Adrenal gland (tissue), 12 donors: ENCODE results near the gene PTPN22. TPM values are rescaled to one million over a fixed set of nuclear protein-coding genes. Genes with fewer than 3 reads are reported as not detected.

Experiments used
- DNase-seq, 7 donors: peaks; one replicate each; pipeline ENCODE4 v3.0.0-alpha.2; 2019 to 2020
- H3K27ac ChIP-seq, 5 donors: fragments of 200-600 bp; sonication (generic) in 4 of 5; 1 replicate in 3 of 5; 2 replicates in 2 of 5; pipeline versions ENCODE4 v1.5.1 to v1.8.0; 2016 to 2020; ENCODE audit warnings: mild to moderate bottlenecking in 1 of 5
- H3K27me3 ChIP-seq: fragments of 200-600 bp; 2 replicates; pipeline ENCODE4 v1.8.0; 2021
- H3K36me3 ChIP-seq, 2 donors: fragments of 200-600 bp; replicated peaks in 1 of 2; 1 replicate in 1 of 2; 2 replicates in 1 of 2; pipeline versions ENCODE4 v1.5.1 to v1.8.0; 2018 to 2022
- H3K4me1 ChIP-seq, 2 donors: fragments of 200-600 bp; replicated peaks in 1 of 2; 1 replicate in 1 of 2; 2 replicates in 1 of 2; pipeline versions ENCODE4 v1.5.1 to v1.8.0; 2018 to 2021
- H3K4me3 ChIP-seq, 4 donors: fragments of 200-600 bp; sonication (generic) in 3 of 4; one replicate each; pipeline ENCODE4 v1.5.1; 2016 to 2018
- H3K9me3 ChIP-seq, 3 donors: fragments of 200-600 bp; sonication (generic) in 1 of 3; replicated peaks in 1 of 3; 1 replicate in 2 of 3; 2 replicates in 1 of 3; pipeline versions ENCODE4 v1.5.1 to v1.8.0; 2016 to 2021
- CTCF ChIP-seq, 6 experiments: fragments of 450-650 bp in 4 of 6; fragments of 200-600 bp in 2 of 6; sonication (generic) in 1 of 6; IDR thresholded peaks; 1 replicate in 5 of 6; 2 replicates in 1 of 6; pipeline versions ENCODE4 v1.5.1 to v1.8.0; 2016 to 2021; ENCODE audit warnings: antibody characterized with exemption in 6 of 6, mild to moderate bottlenecking in 2 of 6, moderate library complexity in 1 of 6
- POLR2A ChIP-seq, 2 donors: fragments of 450-650 bp; IDR thresholded peaks; one replicate each; pipeline ENCODE4 v1.6.1; 2017; ENCODE audit warnings: antibody characterized with exemption in 2 of 2, mild to moderate bottlenecking in 2 of 2, moderate library complexity in 1 of 2
- WGBS, 4 donors: extraction: QIAGEN DNeasy Blood & Tissue Kit in 2 of 4; methylation state at CpG; one replicate each; pipeline versions ENCODE4 v1.1.5 to v1.1.7; 2013 to 2017; 5-methylcytosine and 5-hydroxymethylcytosine counted together
- intact Hi-C, 2 donors: fragments of 100-400 bp; cut with DNase I; formaldehyde crosslinking; loops; one replicate each; pipeline versions ENCODE4 v1.14.1 to v1.15.0; 2022 to 2023
- polyA plus RNA-seq, 3 donors: library from polyadenylated mRNA; stranded (reverse); fragments of 200-250 nt in 2 of 3; fragments of 350-450 nt in 1 of 3; fragmentation: Illumina TruSeq in 1 of 3; extraction: RNeasy Lipid Tissue Mini Kit (QIAGEN cat#74804) in 1 of 3; gene quantifications; one replicate each; pipeline ENCODE4 v1.2.3, GENCODE V29; 2013 to 2014
- total RNA-seq, 9 donors: library from RNA; depleted of rRNA in 4 of 9; stranded (reverse); fragments of >200 nt in 4 of 9; fragments of 120-200 nt in 1 of 9; fragmentation: NEBNext Ultra II Directional in 1 of 9; extraction: Animal tissue kit (Norgen Biotek cat#: 25700) in 1 of 9; gene quantifications; one replicate each; pipeline versions ENCODE4 v1.1.0 to v1.2.4, GENCODE V29; 2013 to 2023
- donor health status: healthy with polysubstance abuse.
- donor health status: Bipolar disorder and iron deficiency.
- donor health status: DM: yes; HTN: yes; CAD: no.
- donor health status: DM: no; HTN: no; CAD: no.
- donor health status: DM: no; HTN: no; CAD: no.
- donor health status: DM: yes; HTN: yes; CAD: no.

Gene PTPN22
- total and polyA plus RNA-seq, 12 donors: 0.28 to 6.2 (median 2.7) TPM

- H3K4me1 ChIP-seq: peaks cover 5 to 23% of the 10 kb centered on the region in 2 donors
- TF ChIP-seq CTCF (IDR thresholded peaks at IDR 0.05) (peak; percentile 43 to 90 (median 83)), POLR2A (IDR thresholded peaks at IDR 0.05) (peak; percentile 50 to 74)
- DNase-seq: peak; percentile 98 to 100 (median 99)
- H3K27me3 ChIP-seq: no peaks in the 10 kb centered on the region
- peaks cover 0 to 36% of the 10 kb centered on the region in 2 donors for H3K36me3 ChIP-seq
- H3K4me3 ChIP-seq: peak within 1 kb of the TSS; percentile 57 to 92 (median 68)
- no peaks in the 10 kb centered on the region for H3K9me3 ChIP-seq
- WGBS, 4 donors: 0 to 1% (median 0%) methylated on average over 13 to 67 of the region's 67 CpGs
- intact Hi-C loops: loop anchor here in 1 of 2 donors (5.0 kb wide), 1 partner anchor 68 kb away; no protein-coding TSS in a partner anchor
- peak within 1 kb of the TSS; percentile 37 to 96 (median 88) for H3K27ac ChIP-seq
These were observed 33.3 kb upstream of the PTPN22 start, which contains the start of the genes AP4B1 and DCLRE1B for GRCh38 chr1:113904674-113905434. Gene AP4B1 (minus strand): TSS chr1:113904799. CDS start chr1:113904717, 82 bp downstream. Gene DCLRE1B (plus strand): TSS chr1:113905326. CDS start chr1:113905587, 261 bp downstream.

GRCh38 chr1:113904293-113904673, 32.8 kb upstream of the PTPN22 start:
- TF ChIP-seq CTCF (IDR thresholded peaks at IDR 0.05) (no peak), POLR2A (IDR thresholded peaks at IDR 0.05) (no peak)
- Histone ChIP-seq H3K36me3 (peaks cover 0 to 36% of the 10 kb centered on the region in 2 donors), H3K4me3 (peak overlapping the region; percentile 2 to 92 (median 56)), H3K27ac (peak overlapping the region; percentile 37 to 96 (median 88)), H3K27me3 (no peaks in the 10 kb centered on the region), H3K9me3 (no peaks in the 10 kb centered on the region), H3K4me1 (peaks cover 5 to 28% of the 10 kb centered on the region in 2 donors)
- 0% methylated on average over 10 to 11 of the region's 11 CpGs for WGBS, 4 donors
- intact Hi-C loops: no loop called here
- peak in 1 of 7 donors; percentile 26 for DNase-seq

- H3K9me3 ChIP-seq: no peaks in the 10 kb centered on the region
- no peaks in the 10 kb centered on the region for H3K27me3 ChIP-seq
- peak overlapping the region in 3 of 4 donors; percentile 2 to 74 (median 37) for H3K4me3 ChIP-seq
- no peak for TF ChIP-seq CTCF (IDR thresholded peaks at IDR 0.05)
- no peak for TF ChIP-seq POLR2A (IDR thresholded peaks at IDR 0.05)
- 16 to 21% (median 18%) methylated on average over 7 of the region's 7 CpGs for WGBS, 4 donors
- peak in 2 of 7 donors; percentile 20 to 57 for DNase-seq
- intact Hi-C loops: no loop called here
- peak overlapping the region in 4 of 5 donors; percentile 74 to 96 (median 90) for H3K27ac ChIP-seq
- H3K36me3 ChIP-seq: peaks cover 0 to 36% of the 10 kb centered on the region in 2 donors
- H3K4me1 ChIP-seq: peaks cover 5 to 34% of the 10 kb centered on the region in 2 donors
These were observed 32.2 kb upstream of the PTPN22 start for GRCh38 chr1:113903501-113904292.

- H3K36me3 ChIP-seq: peaks cover 0 to 46% of the 10 kb centered on the region in 2 donors
These were observed 29.7 kb upstream of the PTPN22 start for GRCh38 chr1:113901191-113901590.

More at GRCh38 chr1:113901191-113901590, 29.7 kb upstream of the PTPN22 start:
- TF ChIP-seq POLR2A (IDR thresholded peaks at IDR 0.05): no peak
- TF ChIP-seq CTCF (IDR thresholded peaks at IDR 0.05): no peak
- H3K27me3 ChIP-seq: no peaks in the 10 kb centered on the region
- H3K27ac ChIP-seq: no peak overlapping the region
- no peak overlapping the region for H3K4me3 ChIP-seq
- intact Hi-C loops: no loop called here
- DNase-seq: no peak
- H3K9me3 ChIP-seq: no peaks in the 10 kb centered on the region
- WGBS, 4 donors: 62 to 90% (median 72%) methylated on average over 3 of the region's 3 CpGs
- peaks cover 5 to 36% of the 10 kb centered on the region in 2 donors for H3K4me1 ChIP-seq
